GM19397 (cell line): Measurements from ENCODE around the gene SYP.

Experiments
- ATAC-seq: cut with Tn5 transposase; IDR thresholded peaks from one replicate; pipeline ENCODE4 v1.9.1; 2021; ENCODE audit warnings: mild to moderate bottlenecking, moderate library complexity; ENCODE audit not compliant: unreplicated experiment

SYP gene

GRCh38 chrX:49221868-49222267 lies 21.9 kb upstream of the SYP start:
- ATAC-seq: no peak

- no peak for ATAC-seq
These were observed 20.1 kb upstream of the SYP start for GRCh38 chrX:49220100-49220499.

- ATAC-seq: no peak
These were observed 15.1 kb upstream of the SYP start for GRCh38 chrX:49214996-49215526.

GRCh38 chrX:49214416-49214815 lies 14.4 kb upstream of the SYP start:
- no peak for ATAC-seq

GRCh38 chrX:49212861-49213260 lies 12.9 kb upstream of the SYP start:
- ATAC-seq: no peak

GRCh38 chrX:49212209-49212608 lies 12.2 kb upstream of the SYP start:
- ATAC-seq: no peak

GRCh38 chrX:49211074-49211473 lies 11.1 kb upstream of the SYP start:
- ATAC-seq: no peak

- ATAC-seq: no peak
These were observed 10.4 kb upstream of the SYP start for GRCh38 chrX:49210406-49210805.

GRCh38 chrX:49209434-49210251 lies 9.7 kb upstream of the SYP start:
- no peak for ATAC-seq

- ATAC-seq: no peak
These were observed 8.4 kb upstream of the SYP start for GRCh38 chrX:49208399-49208798.

GRCh38 chrX:49206543-49206942 lies 6.5 kb upstream of the SYP start:
- ATAC-seq: no peak

GRCh38 chrX:49205443-49205842 lies 5.5 kb upstream of the SYP start:
- no peak for ATAC-seq

- ATAC-seq: no peak
These were observed 4.7 kb upstream of the SYP start for GRCh38 chrX:49204709-49205108.

GRCh38 chrX:49204017-49204416 lies 4.0 kb upstream of the SYP start:
- no peak for ATAC-seq

GRCh38 chrX:49203536-49203935 lies 3.5 kb upstream of the SYP start:
- ATAC-seq: no peak

- no peak for ATAC-seq
These were observed 2.0 kb upstream of the SYP start for GRCh38 chrX:49202022-49202421.

GRCh38 chrX:49199315-49199595 lies 738 bp downstream of the SYP start:
- ATAC-seq: no peak

GRCh38 chrX:49198540-49199314 lies 1.3 kb downstream of the SYP start:
- no peak for ATAC-seq

- no peak for ATAC-seq
These were observed 2.4 kb downstream of the SYP start for GRCh38 chrX:49197543-49198087.

GRCh38 chrX:49193542-49193964 lies 6.4 kb downstream of the SYP start:
- ATAC-seq: no peak

- ATAC-seq: no peak
These were observed 7.2 kb downstream of the SYP start for GRCh38 chrX:49192722-49193328.
